ENCODE results near the gene ELMO1. TPM values are rescaled to one million over a fixed set of nuclear protein-coding genes. Genes with fewer than 3 reads are reported as not detected.

Gene ELMO1
- total RNA-seq, 1 donor from 2014 or later, result not detected

GRCh38 chr7:37346761-37347160 is 101.9 kb downstream of the ELMO1 start:
- no peaks in the 10 kb centered on the region for H3K27me3 Mint-ChIP-seq (ENCODE audit: unreplicated experiment)
- H3K9me3 Mint-ChIP-seq (ENCODE audit: unreplicated experiment), result no peaks in the 10 kb centered on the region
- TF ChIP-seq CTCF (IDR thresholded peaks at IDR 0.05), result no peak
- H3K4me1 Mint-ChIP-seq (ENCODE audit: unreplicated experiment), result no peaks in the 10 kb centered on the region
- no peak overlapping the region for H3K27ac Mint-ChIP-seq (ENCODE audit: unreplicated experiment)
- H3K36me3 Mint-ChIP-seq (ENCODE audit: unreplicated experiment), result no peaks in the 10 kb centered on the region
- DNase-seq (ENCODE audit: extremely low spot score, unreplicated experiment), result no peak
- no peak overlapping the region for H3K4me3 Mint-ChIP-seq (ENCODE audit: unreplicated experiment)

- Mint-ChIP-seq H3K9me3 (ENCODE audit: unreplicated experiment) (no peaks in the 10 kb centered on the region), H3K4me3 (ENCODE audit: unreplicated experiment) (no peak overlapping the region), H3K27me3 (ENCODE audit: unreplicated experiment) (no peaks in the 10 kb centered on the region), H3K36me3 (ENCODE audit: unreplicated experiment) (no peaks in the 10 kb centered on the region), H3K27ac (ENCODE audit: unreplicated experiment) (no peak overlapping the region), H3K4me1 (ENCODE audit: unreplicated experiment) (no peaks in the 10 kb centered on the region)
- DNase-seq (ENCODE audit: extremely low spot score, unreplicated experiment), result no peak
- no peak for TF ChIP-seq CTCF (IDR thresholded peaks at IDR 0.05)
Measured at GRCh38 chr7:37344886-37345579, 103.6 kb downstream of the ELMO1 start.

DNA sequence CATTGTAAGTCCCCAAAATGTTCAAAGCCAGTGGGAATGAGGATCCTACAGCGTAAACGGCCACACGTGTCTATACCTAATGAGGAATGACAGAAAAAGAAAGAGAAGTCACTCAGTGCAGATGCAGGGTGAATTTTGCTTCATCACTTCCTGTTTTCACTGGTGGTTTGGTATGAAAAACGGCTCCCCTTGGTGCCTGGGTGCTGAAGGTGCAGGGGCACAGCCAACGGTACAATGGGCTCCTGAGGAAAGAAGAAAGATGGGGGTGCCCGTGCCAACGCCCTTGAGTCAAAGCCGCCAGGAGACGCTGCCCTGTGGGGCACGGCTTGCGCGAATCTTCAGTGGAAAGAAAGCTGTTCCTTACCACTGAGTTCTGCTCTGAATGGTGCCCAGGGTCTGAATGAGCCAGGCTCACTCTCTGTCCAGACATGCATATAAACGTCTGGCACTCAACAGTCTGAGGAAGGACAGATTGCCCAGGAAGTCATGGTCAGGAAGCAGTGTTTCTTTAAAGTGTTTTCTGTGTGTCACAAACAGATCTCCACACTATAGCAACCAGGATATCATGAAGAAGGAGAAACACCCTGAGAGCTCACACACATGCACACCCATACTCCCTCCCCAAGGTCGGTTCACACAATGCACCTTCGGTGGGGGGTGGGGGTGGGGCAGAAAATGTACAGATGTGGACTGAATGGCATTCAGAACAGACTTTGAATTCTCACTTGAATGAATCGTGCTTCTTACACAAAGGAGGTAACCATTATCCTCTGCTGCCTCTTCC is 105.8 kb downstream of the ELMO1 start:
- Mint-ChIP-seq H3K27me3 (ENCODE audit: unreplicated experiment) (no peaks in the 10 kb centered on the region), H3K9me3 (ENCODE audit: unreplicated experiment) (no peaks in the 10 kb centered on the region), H3K4me1 (ENCODE audit: unreplicated experiment) (no peaks in the 10 kb centered on the region)

DNA sequence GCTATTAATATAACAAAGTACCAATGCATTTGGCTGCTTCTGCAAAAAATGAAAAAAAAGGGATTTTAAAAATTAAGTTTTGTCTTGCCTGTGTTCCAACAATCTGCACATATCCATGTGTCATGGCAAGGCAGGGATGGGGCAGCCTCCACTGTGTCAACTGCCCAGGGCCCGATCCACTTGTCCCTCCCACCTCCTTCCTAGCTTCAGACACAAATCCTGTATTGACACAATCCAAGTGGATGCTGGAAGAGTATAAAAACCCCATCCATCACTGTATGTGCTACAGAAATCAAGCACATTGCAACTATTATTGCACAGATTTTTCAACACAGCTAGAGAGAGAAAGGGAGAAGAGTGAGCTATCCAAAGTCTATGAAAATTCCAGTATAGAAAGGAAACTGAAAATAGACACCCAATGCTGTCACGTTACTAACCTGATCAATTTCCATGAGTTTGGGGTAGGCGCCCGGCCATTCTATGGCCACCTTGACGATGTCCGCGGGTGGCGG is 106.4 kb downstream of the ELMO1 start:
- Mint-ChIP-seq H3K36me3 (ENCODE audit: unreplicated experiment) (no peaks in the 10 kb centered on the region), H3K9me3 (ENCODE audit: unreplicated experiment) (no peaks in the 10 kb centered on the region), H3K27me3 (ENCODE audit: unreplicated experiment) (no peaks in the 10 kb centered on the region), H3K4me1 (ENCODE audit: unreplicated experiment) (no peaks in the 10 kb centered on the region), H3K27ac (ENCODE audit: unreplicated experiment) (no peak overlapping the region), H3K4me3 (ENCODE audit: unreplicated experiment) (no peak overlapping the region)
- no peak for DNase-seq (ENCODE audit: extremely low spot score, unreplicated experiment)
- TF ChIP-seq CTCF (IDR thresholded peaks at IDR 0.05), result no peak

More for the DNA sequence above, 105.8 kb downstream of the ELMO1 start:
- H3K4me3 Mint-ChIP-seq (ENCODE audit: unreplicated experiment), result no peak overlapping the region
- H3K27ac Mint-ChIP-seq (ENCODE audit: unreplicated experiment), result no peak overlapping the region
- H3K36me3 Mint-ChIP-seq (ENCODE audit: unreplicated experiment), result no peaks in the 10 kb centered on the region
- no peak for DNase-seq (ENCODE audit: extremely low spot score, unreplicated experiment)
- no peak for TF ChIP-seq CTCF (IDR thresholded peaks at IDR 0.05)

DNA sequence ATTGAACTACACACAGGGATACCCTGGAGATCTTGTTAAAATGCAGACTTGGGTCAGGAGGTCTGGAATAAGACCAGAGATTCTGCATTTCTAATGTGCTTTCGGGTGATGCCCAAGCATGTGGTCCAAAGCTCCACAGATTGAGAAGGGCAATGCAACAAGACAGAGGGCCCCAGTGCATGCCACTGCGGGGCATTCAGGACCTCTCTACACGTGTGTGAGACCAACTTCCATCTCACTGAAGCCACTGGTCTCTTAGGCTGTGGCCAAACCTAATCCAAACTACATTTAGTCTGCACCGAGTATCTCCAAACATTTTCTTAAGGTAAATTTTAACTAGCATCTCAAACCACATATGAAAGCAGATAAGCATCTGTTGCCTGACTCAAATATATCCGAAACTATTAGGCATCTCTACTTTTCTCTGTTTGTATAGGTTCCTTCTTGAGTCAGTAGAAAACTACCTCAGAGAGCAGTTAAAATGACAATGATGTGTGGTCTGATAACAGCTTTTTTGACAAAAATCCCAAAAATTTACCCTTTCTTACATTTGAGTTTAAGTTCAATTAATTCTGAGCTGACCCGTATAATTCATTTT is 107.5 kb downstream of the ELMO1 start:
- H3K4me1 Mint-ChIP-seq (ENCODE audit: unreplicated experiment), result no peaks in the 10 kb centered on the region
- no peaks in the 10 kb centered on the region for H3K36me3 Mint-ChIP-seq (ENCODE audit: unreplicated experiment)
- peaks cover 6% of the 10 kb centered on the region for H3K9me3 Mint-ChIP-seq (ENCODE audit: unreplicated experiment)
- no peak for TF ChIP-seq CTCF (IDR thresholded peaks at IDR 0.05)
- no peaks in the 10 kb centered on the region for H3K27me3 Mint-ChIP-seq (ENCODE audit: unreplicated experiment)
- no peak overlapping the region for H3K27ac Mint-ChIP-seq (ENCODE audit: unreplicated experiment)
- H3K4me3 Mint-ChIP-seq (ENCODE audit: unreplicated experiment), result no peak overlapping the region
- DNase-seq (ENCODE audit: extremely low spot score, unreplicated experiment), result no peak
